ENCODE measurements around the gene SERGEF.

SERGEF gene

DNA sequence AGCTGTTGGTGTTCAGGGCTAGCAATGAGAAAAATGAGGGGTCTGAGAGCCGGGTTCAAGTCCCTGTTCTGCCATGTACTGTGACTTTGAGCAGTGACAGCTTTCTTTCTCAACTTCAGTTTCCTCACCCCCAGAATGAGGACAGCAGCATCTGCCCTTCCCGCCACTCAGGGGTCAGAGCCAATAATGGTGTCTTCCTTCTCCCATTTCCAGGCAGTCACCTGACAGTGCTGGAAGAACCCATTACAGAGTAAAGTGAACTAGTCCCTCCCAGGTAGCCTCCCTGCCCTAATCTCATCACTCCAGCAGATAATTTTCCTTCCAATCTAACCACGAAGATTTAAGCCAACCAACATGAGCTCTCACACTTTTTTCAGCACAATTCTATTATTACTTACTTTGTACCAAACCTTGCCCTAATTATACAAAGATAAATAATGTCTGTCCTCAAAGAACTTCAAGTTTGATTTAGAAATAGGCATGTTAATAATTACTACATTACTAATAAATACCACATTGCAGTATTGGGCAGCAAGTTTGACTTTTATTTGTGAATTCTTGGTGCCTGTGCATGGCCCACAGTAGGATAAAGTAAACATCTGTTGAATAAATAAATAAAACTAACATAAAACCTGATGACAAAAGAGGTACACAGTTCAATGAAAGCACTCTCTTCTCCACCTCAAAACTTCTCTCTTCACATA, 61.0 kb downstream of the SERGEF start:
- FAIRE-seq, result no peak

DNA sequence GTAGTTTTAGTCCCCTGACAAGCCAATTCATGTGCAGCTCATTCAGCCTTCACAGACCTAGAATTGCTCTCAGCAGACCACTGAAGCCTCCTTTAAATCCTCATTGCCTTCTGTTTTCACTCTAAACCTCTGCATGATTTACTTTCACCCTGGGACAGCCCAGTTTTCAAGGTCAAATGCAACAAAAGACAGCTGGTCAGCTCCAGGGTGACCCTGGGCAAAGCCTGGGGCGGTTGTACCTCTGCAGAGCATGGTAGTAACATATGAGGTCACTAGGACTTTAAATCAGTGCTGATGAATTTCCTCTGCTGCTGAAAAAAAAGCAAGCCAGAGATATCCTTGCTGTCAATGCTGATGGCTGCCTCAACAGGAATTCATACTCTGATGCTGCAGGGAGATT, 62.2 kb downstream of the SERGEF start:
- FAIRE-seq, result no peak

DNA sequence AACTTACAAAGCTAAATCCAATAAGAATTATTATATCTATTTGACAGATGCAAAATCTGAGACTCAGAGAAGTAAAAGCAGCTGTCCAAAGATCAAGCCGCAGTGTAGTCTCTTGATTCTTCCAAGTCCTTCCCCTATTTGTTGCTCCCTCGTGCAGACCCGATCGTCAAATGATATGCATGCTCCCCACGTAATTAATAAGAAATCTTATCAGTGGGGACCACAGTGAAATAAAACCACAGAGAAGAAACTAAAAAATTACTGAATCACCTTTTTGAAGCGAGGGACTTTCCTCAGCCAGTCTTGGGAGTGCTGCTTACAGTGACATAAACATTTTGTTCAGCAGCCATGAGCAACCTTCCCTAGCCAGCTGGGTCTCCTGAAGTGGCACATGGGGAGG, 64.6 kb downstream of the SERGEF start:
- no peak for FAIRE-seq

DNA sequence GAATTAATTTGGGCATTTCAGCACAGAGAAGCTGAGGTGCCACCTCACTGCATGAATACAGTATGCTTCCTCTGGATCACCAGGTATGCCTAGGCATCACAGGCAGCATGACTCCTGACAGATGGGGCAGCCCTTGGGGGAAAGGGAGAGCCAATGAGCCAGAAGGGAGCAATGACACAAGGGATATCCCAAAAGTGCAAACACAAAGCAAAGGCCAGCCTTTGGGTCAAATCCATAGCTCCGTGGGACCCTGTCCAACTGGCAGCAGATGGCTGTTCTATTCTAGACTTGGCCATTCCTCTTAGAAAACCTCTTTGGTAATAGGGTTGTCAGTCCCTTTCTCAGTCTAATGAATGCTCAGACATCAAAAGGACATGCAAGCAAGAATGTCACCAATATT, 73.3 kb downstream of the SERGEF start:
- no peak for FAIRE-seq

DNA sequence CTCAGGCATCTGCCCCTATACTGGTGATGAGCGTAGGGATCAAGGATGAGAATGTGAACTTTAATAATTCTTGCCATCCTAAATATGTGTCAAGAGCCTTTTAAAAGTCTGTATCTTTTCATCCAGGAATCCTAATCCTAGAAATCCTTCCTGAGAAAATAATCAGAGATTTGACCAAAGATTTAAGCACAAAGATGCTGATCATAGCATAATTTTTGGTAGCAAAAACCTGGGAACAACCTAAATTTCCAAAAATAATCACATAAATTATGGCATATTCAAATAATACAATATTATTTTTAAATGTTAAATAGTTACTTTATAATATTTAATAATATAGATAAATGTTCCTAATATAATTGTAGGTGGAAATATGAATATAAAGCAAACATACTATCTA, 76.1 kb downstream of the SERGEF start:
- FAIRE-seq, result no peak

DNA sequence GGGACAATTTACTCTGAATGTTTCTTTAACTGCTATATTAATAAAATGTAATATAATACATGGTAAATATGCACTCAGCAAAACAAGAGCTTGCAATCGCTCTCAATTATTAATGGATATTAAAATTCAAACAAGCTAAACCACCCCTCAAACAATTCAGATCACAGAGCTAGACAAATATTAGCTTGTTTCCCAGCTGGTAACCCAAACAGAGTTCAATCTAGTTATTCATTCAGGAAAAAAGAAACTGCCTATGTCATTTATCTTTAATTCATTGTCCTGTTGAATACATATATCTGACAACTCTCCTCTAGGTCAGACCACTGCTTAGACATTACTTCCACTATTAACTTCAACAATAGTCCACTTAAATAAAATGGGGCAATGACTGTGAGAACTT, 78.7 kb downstream of the SERGEF start:
- FAIRE-seq, result no peak

DNA sequence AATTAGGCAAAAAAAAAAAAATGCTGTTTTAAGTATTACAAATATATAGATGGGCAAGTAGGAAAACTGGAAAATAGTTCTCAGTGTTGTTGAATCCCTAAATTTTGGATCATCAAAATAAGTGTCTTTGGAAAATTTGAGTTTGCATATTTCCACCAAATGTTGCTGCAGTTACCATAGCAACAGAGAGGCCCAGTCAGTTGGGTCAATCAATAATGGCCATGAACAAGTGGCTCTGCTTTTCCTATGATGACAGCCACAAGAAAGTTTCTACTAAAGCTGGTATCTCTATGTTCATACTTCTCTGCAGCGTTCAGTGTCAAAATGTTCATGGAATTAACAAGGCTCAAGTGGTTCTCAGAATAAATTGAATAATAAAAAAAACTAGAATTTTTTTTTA, 79.1 kb downstream of the SERGEF start:
- FAIRE-seq, result no peak

DNA sequence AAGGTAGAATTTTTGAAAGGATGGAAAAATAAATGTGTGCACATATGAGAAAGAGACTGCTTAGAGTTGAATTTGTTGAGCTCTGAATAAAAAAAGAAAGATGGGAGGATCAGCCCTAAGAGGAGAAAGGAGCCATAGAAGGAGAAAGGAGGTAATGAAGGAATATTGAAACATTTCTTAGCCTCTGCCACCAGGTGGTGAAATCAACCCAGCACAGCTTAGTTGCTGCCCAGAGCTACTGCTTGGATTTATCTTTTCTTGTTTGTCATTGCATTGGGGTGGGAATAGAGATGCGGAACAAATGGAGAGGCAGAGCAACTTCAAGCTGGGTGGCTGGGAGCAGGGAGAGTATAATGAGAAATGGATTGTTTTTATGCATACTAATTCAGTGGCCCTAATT, 80.4 kb downstream of the SERGEF start:
- no peak for FAIRE-seq

DNA sequence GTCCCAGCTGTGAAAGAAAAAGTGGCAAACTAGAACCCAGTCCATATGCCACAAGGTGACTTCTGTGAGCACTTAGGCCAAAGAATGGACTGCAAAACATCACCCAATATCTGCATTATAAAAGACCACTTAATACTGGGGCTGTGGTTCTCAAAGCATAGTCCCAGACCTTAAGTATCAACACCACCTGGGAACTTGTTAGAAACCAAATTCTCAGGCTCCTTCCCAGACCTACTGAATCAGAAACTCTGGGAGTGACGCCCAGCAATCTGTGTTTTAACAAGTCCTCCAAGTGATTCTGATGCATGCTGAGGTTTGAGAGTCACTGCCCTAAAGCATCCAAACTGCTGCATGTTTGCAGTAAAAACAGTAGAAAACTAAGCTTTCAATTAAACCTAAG, 81.3 kb downstream of the SERGEF start:
- no peak for FAIRE-seq

DNA sequence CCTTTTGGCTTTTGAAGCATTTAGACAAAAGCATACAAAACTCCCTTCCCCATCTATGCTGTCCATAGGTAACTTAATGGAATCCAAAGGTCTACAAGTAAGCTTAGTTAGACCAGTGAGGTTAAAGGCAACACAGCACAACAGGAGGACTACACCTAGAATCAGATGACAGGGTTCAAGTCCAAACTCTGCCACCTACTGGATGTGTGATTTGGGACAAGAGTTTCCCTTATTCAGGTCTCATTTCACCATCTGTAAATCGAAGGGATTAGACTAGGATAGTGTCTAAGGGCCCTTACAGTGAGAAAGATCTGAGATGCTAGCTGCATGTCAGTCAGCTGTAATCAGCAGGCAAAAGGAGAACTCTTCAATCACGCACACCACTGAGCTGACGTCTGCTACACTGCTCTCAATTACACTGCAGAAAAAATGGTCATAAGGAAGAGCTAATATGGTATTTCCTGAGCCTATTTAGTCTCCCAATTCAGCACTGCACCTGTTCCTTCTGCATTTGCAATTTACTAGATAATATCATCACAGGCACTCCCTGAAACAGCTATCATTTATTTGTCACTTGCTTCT, 82.2 kb downstream of the SERGEF start:
- FAIRE-seq, result no peak

DNA sequence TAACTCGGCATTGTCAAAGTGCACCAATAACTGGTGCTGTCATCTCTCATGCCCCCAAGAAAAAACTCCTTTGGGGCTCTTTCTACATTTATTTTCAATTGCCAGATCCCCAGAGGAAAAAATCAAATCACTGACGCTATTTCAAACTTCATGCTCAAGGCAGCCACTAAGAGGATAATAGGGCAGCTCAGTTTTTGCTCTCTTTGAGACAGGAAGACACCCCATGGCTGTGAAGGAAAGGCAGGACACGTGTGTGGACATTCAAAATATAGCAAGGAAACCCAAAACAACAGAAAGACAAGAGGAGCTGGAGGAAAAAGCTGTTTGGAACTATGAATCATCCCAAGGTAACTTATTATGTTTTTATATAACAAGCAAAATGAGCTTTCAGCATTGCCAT, 83.7 kb downstream of the SERGEF start:
- FAIRE-seq, result no peak

DNA sequence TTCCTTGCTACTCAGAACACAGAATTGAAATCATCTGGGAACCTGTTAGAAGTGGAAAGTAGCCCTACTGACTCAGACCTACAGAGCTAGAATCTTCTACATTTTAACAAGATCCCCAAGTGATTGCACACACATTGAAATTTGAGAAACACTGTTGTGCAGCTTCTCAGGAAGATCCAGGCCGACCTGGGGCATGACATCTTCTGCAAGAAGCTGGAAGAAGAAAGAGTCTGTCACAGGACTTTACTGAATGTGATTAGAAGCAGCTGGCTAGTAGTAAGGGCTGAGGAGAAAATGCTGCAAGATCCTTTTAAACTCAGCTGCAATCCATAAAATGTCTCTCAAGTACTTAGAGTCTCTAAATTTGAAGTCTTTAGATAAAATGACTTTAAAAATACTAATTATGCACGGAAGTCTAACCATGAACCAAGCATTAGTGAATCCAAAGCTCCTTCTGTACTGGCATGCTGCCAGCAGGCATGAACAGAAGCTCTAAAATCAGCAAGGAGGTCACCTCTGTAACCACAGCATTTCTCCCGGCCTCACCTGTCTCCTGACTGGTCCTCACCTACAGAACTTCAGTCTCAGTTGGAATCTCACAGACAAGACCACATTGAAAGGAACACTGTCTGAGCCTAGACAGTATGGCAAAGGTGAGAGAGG, 85.0 kb downstream of the SERGEF start:
- no peak for FAIRE-seq

DNA sequence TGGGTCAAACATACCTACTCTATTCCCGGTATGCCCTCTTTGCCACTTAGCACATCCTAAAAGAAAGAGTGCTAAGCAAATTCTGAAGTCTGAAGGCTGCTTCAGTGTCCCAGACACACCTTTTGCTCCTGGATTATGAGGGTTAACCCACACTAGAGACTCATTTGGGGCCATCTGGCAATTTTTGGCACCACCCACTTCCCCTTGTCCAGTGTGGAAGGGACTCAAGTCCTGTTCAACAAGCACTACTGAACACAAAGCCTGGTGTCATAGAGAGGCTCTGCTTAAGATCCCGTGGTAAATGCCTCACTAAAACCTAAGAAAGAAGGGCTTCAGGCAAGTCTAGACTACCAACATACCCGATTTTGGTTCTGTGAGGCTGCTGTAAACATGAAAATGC, 85.8 kb downstream of the SERGEF start:
- FAIRE-seq, result no peak

DNA sequence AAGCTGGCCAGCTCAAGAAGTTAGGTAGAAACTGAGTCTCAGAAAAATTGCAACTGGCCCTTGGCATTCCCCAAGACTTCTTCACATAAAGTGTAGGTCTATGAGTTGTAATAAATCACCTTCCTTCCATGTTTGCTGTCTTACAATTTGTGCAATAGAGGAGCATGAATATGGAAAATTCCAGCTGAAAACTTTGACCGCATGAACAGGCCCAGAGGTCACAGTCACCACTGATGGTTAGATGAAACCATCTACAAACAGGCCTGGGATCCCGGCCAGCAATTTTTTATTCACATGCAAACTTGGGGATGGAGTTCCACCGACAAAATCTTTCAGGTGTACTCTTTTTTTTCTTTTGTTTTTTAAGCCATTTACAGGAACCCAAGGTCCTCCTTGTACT, 88.1 kb downstream of the SERGEF start:
- FAIRE-seq, result no peak

DNA sequence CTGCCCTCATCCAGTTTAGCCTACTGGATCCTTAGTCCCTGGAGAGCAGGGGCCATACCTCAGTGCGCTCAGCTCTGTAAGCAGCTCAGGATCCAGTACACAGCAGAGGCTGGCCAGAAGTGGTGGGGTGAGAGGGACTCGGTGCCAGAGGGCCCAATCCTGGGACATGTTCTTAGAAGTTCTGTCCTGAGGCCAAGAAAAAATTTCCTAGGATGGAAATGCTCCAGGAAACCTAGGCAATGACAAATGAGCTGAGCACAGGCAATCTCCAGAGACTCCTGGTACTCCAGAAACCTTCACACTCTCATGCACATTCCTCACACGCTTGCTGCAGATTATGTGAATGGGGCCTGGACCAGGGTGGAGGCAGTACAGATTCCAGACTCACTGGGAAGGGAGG, 89.6 kb downstream of the SERGEF start:
- no peak for FAIRE-seq

DNA sequence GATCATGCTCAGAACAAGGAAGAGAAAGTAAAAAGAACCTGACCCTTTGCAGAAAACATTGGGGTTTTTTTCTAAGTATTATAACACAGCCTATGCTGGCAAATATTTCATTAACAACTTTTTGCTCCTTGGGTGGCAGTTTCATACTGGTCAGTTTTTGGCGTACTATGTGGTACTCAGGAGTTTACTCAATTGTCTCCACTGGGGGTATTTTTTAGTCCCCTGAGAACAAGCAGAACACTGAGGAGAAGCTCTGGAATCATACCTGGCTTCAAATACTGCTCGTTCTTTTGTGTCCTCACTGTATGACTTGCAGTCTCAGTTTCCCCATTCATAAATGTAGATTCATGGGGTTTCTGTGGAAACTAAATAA, 90.4 kb downstream of the SERGEF start:
- no peak for FAIRE-seq

DNA sequence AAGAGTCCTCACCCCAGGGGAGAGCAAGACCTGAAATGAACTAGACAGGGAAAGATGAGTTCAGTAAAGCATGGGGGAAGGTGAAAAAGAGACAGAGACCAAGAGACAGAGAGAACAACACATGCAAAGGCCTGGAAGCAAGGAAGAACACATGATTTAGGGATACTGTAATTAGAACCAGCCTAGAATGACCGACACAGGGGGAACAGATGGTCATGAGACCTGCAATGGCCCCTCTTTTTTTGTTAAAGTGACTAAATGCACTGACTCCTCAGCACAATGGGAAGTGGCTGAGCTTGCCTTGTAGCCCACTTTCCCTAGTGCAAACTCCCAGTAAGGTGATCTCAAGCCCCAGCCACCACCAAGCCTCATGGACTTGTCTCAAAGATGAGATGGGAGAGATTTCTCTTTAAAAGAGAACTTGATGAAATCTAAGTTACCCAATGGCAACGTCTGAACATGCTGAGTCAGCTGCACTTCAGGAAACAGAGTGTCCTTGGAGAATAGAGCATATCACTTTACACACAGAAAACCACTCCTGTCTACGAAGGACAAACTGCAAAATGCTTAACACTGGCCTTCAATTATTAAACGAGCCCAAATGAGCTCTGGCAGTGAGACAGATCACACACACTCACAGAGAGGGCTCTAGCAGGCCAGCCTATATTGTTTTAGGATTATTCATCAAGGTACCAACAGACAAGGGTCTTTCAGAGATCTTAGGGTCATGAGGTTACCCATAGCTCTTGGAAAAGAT, 91.0 kb downstream of the SERGEF start:
- no peak for FAIRE-seq

DNA sequence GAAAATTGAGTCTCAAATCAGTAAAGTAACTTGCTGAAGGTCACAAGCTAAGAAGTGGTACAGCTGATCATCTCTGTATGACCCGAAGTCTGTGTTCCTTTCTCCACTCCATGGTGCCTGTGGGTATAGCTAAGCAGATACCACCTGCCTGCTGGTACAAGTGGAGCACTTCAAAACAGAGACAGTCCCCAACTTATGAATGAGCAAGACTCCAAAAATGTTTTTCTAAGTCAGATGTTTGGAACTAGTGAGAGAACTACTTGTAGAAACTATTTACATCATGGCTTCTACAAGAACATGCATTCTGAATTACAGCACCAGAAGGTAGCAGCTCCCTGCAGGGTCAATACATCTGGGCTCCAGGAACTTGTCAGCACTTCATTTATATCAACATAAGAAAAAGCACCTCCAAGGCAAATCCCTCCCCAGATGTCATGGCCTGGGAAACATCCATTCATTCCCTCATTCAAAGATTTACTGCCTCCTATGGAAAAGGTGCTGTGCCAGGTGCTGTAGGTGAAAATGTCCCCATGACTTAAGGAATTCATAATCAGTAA, 94.7 kb downstream of the SERGEF start:
- no peak for FAIRE-seq

DNA sequence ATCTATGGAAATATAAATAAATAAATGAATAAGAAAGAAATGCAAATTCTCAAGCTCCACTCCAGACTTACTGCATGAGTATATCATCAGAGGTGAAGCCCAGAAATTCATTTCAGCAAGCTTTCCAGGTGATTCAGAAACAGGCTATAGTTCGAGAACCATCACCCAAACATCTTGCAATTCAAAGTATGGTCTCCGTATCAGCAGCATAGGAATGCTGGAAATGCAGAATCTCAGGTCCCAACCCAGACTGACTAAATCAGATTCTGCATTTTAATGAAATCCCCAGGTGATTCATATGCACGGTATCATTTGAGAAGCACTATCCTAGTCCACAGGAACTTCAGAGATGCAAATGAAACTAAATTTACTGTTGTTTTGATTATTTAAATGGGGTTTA, 95.3 kb downstream of the SERGEF start:
- no peak for FAIRE-seq

DNA sequence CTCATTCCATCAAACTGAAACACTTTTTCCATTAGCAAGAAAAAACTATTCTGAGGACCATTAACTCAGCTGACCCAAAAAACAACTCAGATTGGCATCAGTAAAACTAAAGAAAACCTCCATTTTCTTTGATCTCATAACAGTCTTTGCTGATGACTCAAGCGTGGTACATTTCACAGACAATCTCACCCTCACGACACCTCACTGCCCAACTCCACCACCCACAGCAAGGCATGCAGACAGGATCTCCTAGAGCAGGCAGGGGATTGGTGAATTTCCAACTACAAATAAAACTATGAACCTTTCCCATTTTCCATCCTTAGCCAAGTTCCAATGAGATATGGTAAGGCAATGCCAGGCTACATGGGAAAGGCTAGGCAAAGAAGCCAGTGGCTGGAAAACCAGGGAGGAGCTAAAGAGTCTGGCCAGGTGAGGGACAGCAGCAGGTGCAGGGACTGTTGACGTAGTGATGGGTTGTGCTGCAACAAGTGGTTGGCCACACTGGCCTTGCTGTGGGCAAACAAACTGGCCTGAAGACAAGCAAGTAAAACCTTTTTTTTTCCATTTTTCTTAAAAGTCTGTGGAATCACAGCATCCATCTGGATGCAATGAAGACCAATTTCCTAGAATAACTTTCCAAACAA, 97.2 kb downstream of the SERGEF start:
- no peak for FAIRE-seq

DNA sequence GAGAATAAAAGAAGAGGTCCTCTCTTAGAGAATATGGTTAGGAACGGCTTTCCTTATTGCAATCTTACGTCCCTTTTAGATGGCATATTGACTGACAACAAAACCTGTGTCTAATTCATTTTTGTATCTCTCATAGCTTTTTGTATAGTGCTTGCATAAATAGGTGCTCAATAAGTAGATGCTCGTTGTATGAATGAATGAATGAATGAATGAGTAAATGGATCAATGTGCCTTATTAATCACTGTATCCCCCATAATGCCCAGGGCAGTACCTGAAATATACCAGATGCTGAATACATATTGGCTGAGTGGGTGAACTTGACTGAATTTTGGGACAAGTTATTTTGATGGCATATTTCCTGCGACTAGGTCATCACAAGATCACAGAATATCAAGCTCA, 97.9 kb downstream of the SERGEF start:
- FAIRE-seq, result no peak

DNA sequence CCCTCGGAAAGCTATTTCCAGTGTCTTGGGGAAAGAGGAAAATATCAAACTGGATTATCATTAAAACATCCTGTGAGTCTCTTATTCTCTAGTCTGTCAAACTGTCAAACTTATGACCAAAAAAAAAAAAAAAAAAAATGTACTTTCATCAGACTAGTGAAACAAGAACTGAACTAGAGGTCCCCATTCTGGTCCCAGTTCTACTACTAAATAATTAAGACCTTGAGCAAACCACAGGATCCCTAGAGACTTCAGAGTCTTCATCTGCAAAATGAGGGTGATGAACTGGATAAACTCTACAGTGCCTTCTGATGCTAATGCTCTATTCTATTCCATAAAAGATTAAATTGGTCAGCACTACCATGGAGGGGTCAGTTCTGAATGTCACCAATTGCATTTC, 105.8 kb downstream of the SERGEF start:
- FAIRE-seq, result no peak

DNA sequence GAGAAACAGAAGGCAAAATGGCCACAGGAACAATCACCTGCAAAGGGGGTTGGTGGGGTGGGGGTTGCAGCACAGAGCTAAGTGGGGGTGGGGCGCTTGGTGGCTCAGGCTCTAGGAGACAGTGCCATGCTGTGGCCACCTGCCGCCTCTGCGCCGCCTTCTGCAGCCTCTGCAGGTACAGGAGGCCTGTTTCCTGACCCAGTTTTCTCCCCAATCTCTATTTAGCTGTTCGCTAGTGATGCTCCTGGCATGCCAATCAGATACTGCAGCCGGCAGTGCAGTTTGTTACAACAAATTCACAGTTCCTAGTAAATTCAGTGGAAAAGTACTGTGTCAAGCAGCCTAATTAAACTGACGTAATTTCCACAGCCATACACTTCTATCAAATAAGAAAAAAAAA, 106.4 kb downstream of the SERGEF start:
- no peak for FAIRE-seq

Data from colon (tissue), 2 donors.